ENCODE measurements around the gene FARP1.

GRCh38 chr13:98293103-98293502 lies 150.2 kb downstream of the FARP1 start:
- TF ChIP-seq POLR2AphosphoS5 (IDR thresholded peaks at IDR 0.05; ENCODE audit: low read depth, low read length) (no peak), EZH2 (IDR thresholded peaks at IDR 0.05; ENCODE audit: low read depth, low read length, severe bottlenecking) (no peak), CTCF (IDR thresholded peaks at IDR 0.05; ENCODE audit: control extremely low read depth in 1 of 3, insufficient read depth in 1 of 3, low read depth in 1 of 3, low read length in 3 of 3) (no peak), POLR2A (IDR thresholded peaks at IDR 0.05; ENCODE audit: control extremely low read depth in 1 of 2, low read depth in 2 of 2, low read length in 2 of 2) (no peak), GABPA (IDR thresholded peaks at IDR 0.05; ENCODE audit: borderline replicate concordance, insufficient read depth, low read length) (no peak), BRCA1 (IDR thresholded peaks at IDR 0.05; ENCODE audit: low read depth, low read length) (no peak), EP300 (IDR thresholded peaks at IDR 0.05; ENCODE audit: borderline replicate concordance in 1 of 2, low read depth in 2 of 2, low read length in 2 of 2) (no peak), HDAC6 (IDR thresholded peaks at IDR 0.05; ENCODE audit: low read depth, low read length) (no peak), MAX (IDR thresholded peaks at IDR 0.05) (no peak), ZNF274 (IDR thresholded peaks at IDR 0.05; ENCODE audit: borderline replicate concordance, extremely low read depth, low read length) (no peak), CEBPB (IDR thresholded peaks at IDR 0.05; ENCODE audit: low read depth, low read length) (no peak), SP4 (IDR thresholded peaks at IDR 0.05; ENCODE audit: low read length) (no peak), USF2 (IDR thresholded peaks at IDR 0.05; ENCODE audit: low read length) (no peak), SRF (IDR thresholded peaks at IDR 0.05; ENCODE audit: low read depth, low read length) (no peak)

Data from H1 (cell line).